ENCODE results near the gene ADAP1.

The ADAP1 gene

GRCh38 chr7:985915-986741 lies 31.6 kb upstream of the ADAP1 start:
- peak overlapping the region in 7 of 11 experiments; percentile 6 to 69 (median 60); a peak in 10 of 22 replicates for H3K27ac ChIP-seq
- H3K4me3 ChIP-seq = peak overlapping the region in 1 of 10 experiments; percentile 19; a peak in 1 of 20 replicates
- H3K27me3 ChIP-seq = peaks cover 0 to 24% (median 0%) of the 10 kb centered on the region in 11 experiments; a peak in 4 of 22 replicates
- H4K20me1 ChIP-seq = peaks cover 0 to 4% (median 0%) of the 10 kb centered on the region in 11 experiments; a peak in 1 of 22 replicates
- H3K9me3 ChIP-seq (replicated peaks in 1 of 11) = no peaks in the 10 kb centered on the region
- no peak for TF ChIP-seq Cebpa-rat (IDR thresholded peaks at IDR 0.05)
- H3K36me3 ChIP-seq = no peaks in the 10 kb centered on the region
- peak overlapping the region in 5 of 11 experiments; percentile 12 to 68 (median 37); a peak in 7 of 22 replicates for H3K9ac ChIP-seq
- H3K4me2 ChIP-seq = peak overlapping the region; percentile 34 to 94 (median 72); a peak in 21 of 22 replicates
- H3K4me1 ChIP-seq = peaks cover 36 to 94% (median 87%) of the 10 kb centered on the region in 10 experiments

- Histone ChIP-seq H3K4me3 (no peak overlapping the region), H3K9me3 (replicated peaks in 1 of 11) (no peaks in the 10 kb centered on the region), H3K9ac (peak overlapping the region in 2 of 11 experiments; percentile 32 to 34; a peak in 2 of 22 replicates), H4K20me1 (peaks cover 0 to 4% (median 0%) of the 10 kb centered on the region in 11 experiments; a peak in 1 of 22 replicates), H3K27ac (peak overlapping the region in 4 of 11 experiments; percentile 25 to 69 (median 48); a peak in 4 of 22 replicates), H3K27me3 (peaks cover 0 to 24% (median 0%) of the 10 kb centered on the region in 11 experiments; a peak in 4 of 22 replicates), H3K4me1 (peaks cover 42 to 96% (median 91%) of the 10 kb centered on the region in 10 experiments), H3K36me3 (no peaks in the 10 kb centered on the region), H3K4me2 (peak overlapping the region in 9 of 11 experiments; percentile 53 to 94 (median 75); a peak in 17 of 22 replicates)
- TF ChIP-seq Cebpa-rat (IDR thresholded peaks at IDR 0.05) = no peak
These were observed 30.6 kb upstream of the ADAP1 start for GRCh38 chr7:985127-985416.

GRCh38 chr7:984361-985126 lies 30.1 kb upstream of the ADAP1 start:
- Histone ChIP-seq H3K27ac (peak overlapping the region in 5 of 11 experiments; percentile 25 to 69 (median 51); a peak in 6 of 22 replicates), H3K4me3 (no peak overlapping the region), H3K4me2 (peak overlapping the region in 9 of 11 experiments; percentile 53 to 94 (median 75); a peak in 17 of 22 replicates), H3K27me3 (peaks cover 0 to 24% (median 0%) of the 10 kb centered on the region in 11 experiments; a peak in 4 of 22 replicates), H3K4me1 (peaks cover 47 to 100% (median 95%) of the 10 kb centered on the region in 10 experiments), H4K20me1 (peaks cover 0 to 4% (median 0%) of the 10 kb centered on the region in 11 experiments; a peak in 1 of 22 replicates), H3K36me3 (no peaks in the 10 kb centered on the region), H3K9ac (peak overlapping the region in 4 of 11 experiments; percentile 32 to 60 (median 38); a peak in 4 of 22 replicates), H3K9me3 (replicated peaks in 1 of 11) (no peaks in the 10 kb centered on the region)
- no peak for TF ChIP-seq Cebpa-rat (IDR thresholded peaks at IDR 0.05)

GRCh38 chr7:983616-984071 lies 29.2 kb upstream of the ADAP1 start:
- peak overlapping the region in 7 of 11 experiments; percentile 11 to 70 (median 60); a peak in 8 of 22 replicates for H3K9ac ChIP-seq

GRCh38 chr7:983004-983615 lies 28.6 kb upstream of the ADAP1 start, which contains the start of gene CYP2W1:
Gene CYP2W1 (plus strand): TSS chr7:983181. CDS start chr7:983212, 31 bp downstream.
- Histone ChIP-seq H3K9me3 (replicated peaks in 1 of 11) (no peaks in the 10 kb centered on the region), H3K4me1 (peaks cover 42 to 100% (median 99%) of the 10 kb centered on the region in 10 experiments), H3K4me3 (no peak within 1 kb of the TSS), H3K4me2 (peak within 1 kb of the TSS; percentile 10 to 94 (median 66); a peak in 20 of 22 replicates), H3K27me3 (peaks cover 0 to 24% (median 0%) of the 10 kb centered on the region in 11 experiments; a peak in 4 of 22 replicates), H3K27ac (peak within 1 kb of the TSS in 8 of 11 experiments; percentile 37 to 95 (median 60); a peak in 15 of 22 replicates), H4K20me1 (peaks cover 0 to 4% (median 0%) of the 10 kb centered on the region in 11 experiments; a peak in 1 of 22 replicates), H3K36me3 (no peaks in the 10 kb centered on the region), H3K9ac (peak within 1 kb of the TSS in 9 of 11 experiments; percentile 16 to 70 (median 48); a peak in 16 of 22 replicates)
- no peak for TF ChIP-seq Cebpa-rat (IDR thresholded peaks at IDR 0.05)

More at GRCh38 chr7:983616-984071, 29.2 kb upstream of the ADAP1 start:
- Histone ChIP-seq H3K9me3 (replicated peaks in 1 of 11) (no peaks in the 10 kb centered on the region), H3K4me2 (peak overlapping the region in 9 of 11 experiments; percentile 18 to 94 (median 75); a peak in 17 of 22 replicates), H3K27ac (peak overlapping the region in 8 of 11 experiments; percentile 37 to 71 (median 57); a peak in 13 of 22 replicates), H3K4me1 (peaks cover 47 to 100% (median 99%) of the 10 kb centered on the region in 10 experiments), H3K4me3 (no peak overlapping the region), H4K20me1 (peaks cover 0 to 4% (median 0%) of the 10 kb centered on the region in 11 experiments; a peak in 1 of 22 replicates), H3K27me3 (peaks cover 0 to 24% (median 0%) of the 10 kb centered on the region in 11 experiments; a peak in 4 of 22 replicates), H3K36me3 (no peaks in the 10 kb centered on the region)
- no peak for TF ChIP-seq Cebpa-rat (IDR thresholded peaks at IDR 0.05)

GRCh38 chr7:982511-983003 lies 28.1 kb upstream of the ADAP1 start:
- Histone ChIP-seq H3K27ac (peak overlapping the region in 7 of 11 experiments; percentile 51 to 95 (median 65); a peak in 13 of 22 replicates), H3K36me3 (no peaks in the 10 kb centered on the region), H4K20me1 (peaks cover 0 to 4% (median 0%) of the 10 kb centered on the region in 11 experiments; a peak in 1 of 22 replicates), H3K9ac (peak overlapping the region in 9 of 11 experiments; percentile 16 to 70 (median 48); a peak in 16 of 22 replicates), H3K4me3 (no peak overlapping the region), H3K4me2 (peak overlapping the region; percentile 10 to 94 (median 66); a peak in 20 of 22 replicates), H3K27me3 (peaks cover 0 to 21% (median 0%) of the 10 kb centered on the region in 11 experiments; a peak in 4 of 22 replicates), H3K9me3 (replicated peaks in 1 of 11) (no peaks in the 10 kb centered on the region), H3K4me1 (peaks cover 36 to 100% (median 99%) of the 10 kb centered on the region in 10 experiments; a peak in 19 of 20 replicates)
- TF ChIP-seq Cebpa-rat (IDR thresholded peaks at IDR 0.05) = no peak

GRCh38 chr7:981793-982510 lies 27.5 kb upstream of the ADAP1 start:
- Histone ChIP-seq H4K20me1 (peaks cover 0 to 4% (median 0%) of the 10 kb centered on the region in 11 experiments; a peak in 1 of 22 replicates), H3K9ac (peak overlapping the region in 9 of 11 experiments; percentile 16 to 70 (median 48); a peak in 16 of 22 replicates), H3K27me3 (peaks cover 0 to 15% (median 0%) of the 10 kb centered on the region in 11 experiments; a peak in 3 of 22 replicates), H3K4me3 (no peak overlapping the region), H3K27ac (peak overlapping the region in 7 of 11 experiments; percentile 51 to 95 (median 65); a peak in 13 of 22 replicates), H3K9me3 (replicated peaks in 1 of 11) (no peaks in the 10 kb centered on the region), H3K36me3 (no peaks in the 10 kb centered on the region), H3K4me2 (peak overlapping the region; percentile 10 to 94 (median 66); a peak in 20 of 22 replicates), H3K4me1 (peaks cover 30 to 100% (median 99%) of the 10 kb centered on the region in 10 experiments; a peak in 19 of 20 replicates)
- TF ChIP-seq Cebpa-rat (IDR thresholded peaks at IDR 0.05) = no peak

All from BLaER1 treated with 17β-estradiol and CSF1 and Interleukin-3, amounts not matched to agents 10 nM and 100 nM (cell line).